HG02870 (cell line): ENCODE results near the gene HYAL2.

Experiments
- ATAC-seq: cut with Tn5 transposase; IDR thresholded peaks from one replicate; pipeline ENCODE4 v1.9.1; 2021; ENCODE audit warnings: mild to moderate bottlenecking, moderate library complexity; ENCODE audit not compliant: unreplicated experiment

Gene HYAL2

GRCh38 chr3:50322386-50323091 lies at the start of gene HYAL2:
Gene HYAL2 (minus strand): TSS chr3:50322745. CDS start chr3:50320489, 2,256 bp downstream.
- ATAC-seq, result no peak

GRCh38 chr3:50371133-50371685 lies 48.7 kb upstream of the HYAL2 start:
- no peak for ATAC-seq

GRCh38 chr3:50370594-50370993 lies 48.0 kb upstream of the HYAL2 start:
- no peak for ATAC-seq

- no peak for ATAC-seq
Measured at GRCh38 chr3:50369012-50369670, 46.6 kb upstream of the HYAL2 start.

- ATAC-seq, result no peak
Measured at GRCh38 chr3:50365842-50366220, 43.3 kb upstream of the HYAL2 start.

- peak; percentile 82 for ATAC-seq
Measured at GRCh38 chr3:50365080-50365841, 42.7 kb upstream of the HYAL2 start.

GRCh38 chr3:50364573-50365079 lies 42.1 kb upstream of the HYAL2 start:
- no peak for ATAC-seq

- ATAC-seq, result peak; percentile 3
Measured at GRCh38 chr3:50359760-50360110, 37.2 kb upstream of the HYAL2 start.

GRCh38 chr3:50358911-50359759 lies 36.6 kb upstream of the HYAL2 start, which contains the start of gene TMEM115:
Gene TMEM115 (minus strand): TSS chr3:50359521. CDS start chr3:50359063, 458 bp downstream.
- ATAC-seq, result peak; percentile 99

- no peak for ATAC-seq
Measured at GRCh38 chr3:50358355-50358910, 35.9 kb upstream of the HYAL2 start.

- ATAC-seq, result no peak
Measured at GRCh38 chr3:50357481-50357880, 34.9 kb upstream of the HYAL2 start.

GRCh38 chr3:50356553-50356952 lies 34.0 kb upstream of the HYAL2 start:
- no peak for ATAC-seq

GRCh38 chr3:50355829-50356552 lies 33.4 kb upstream of the HYAL2 start:
- no peak for ATAC-seq

- ATAC-seq, result no peak
Measured at GRCh38 chr3:50354850-50355249, 32.3 kb upstream of the HYAL2 start.

- ATAC-seq, result no peak
Measured at GRCh38 chr3:50354186-50354764, 31.7 kb upstream of the HYAL2 start.

- ATAC-seq, result no peak
Measured at GRCh38 chr3:50353245-50354004, 30.9 kb upstream of the HYAL2 start.

- ATAC-seq, result no peak
Measured at GRCh38 chr3:50352781-50353180, 30.2 kb upstream of the HYAL2 start.

- no peak for ATAC-seq
Measured at GRCh38 chr3:50351323-50351697, 28.8 kb upstream of the HYAL2 start.
